Upper lobe of left lung (tissue), 6 donors: ENCODE data around the gene CATSPER1. TPM values are rescaled to one million over a fixed set of nuclear protein-coding genes. Genes with fewer than 3 reads are reported as not detected.
A peak's percentile ranks its signal among the peaks of the same experiment; 100 is the strongest.

ENCODE experiments used
- ATAC-seq, 2 donors: fragments of 200-7000 bp; cut with Tn5 transposase; one replicate each; pipeline ENCODE4 v1.9.1; 2022; ENCODE audit warnings: mild to moderate bottlenecking in 2 of 2, moderate library complexity in 2 of 2; ENCODE audit not compliant: low FRiP score in 2 of 2
- DNase-seq, 2 donors: peaks; one replicate each; pipeline ENCODE4 v3.0.0-alpha.2; 2019 to 2020
- H3K27ac ChIP-seq, 4 donors: fragments of 200-600 bp; sonication (generic); one replicate each; pipeline ENCODE4 v1.5.1; 2016 to 2019
- H3K27me3 ChIP-seq, 4 donors: fragments of 200-600 bp; sonication (generic); one replicate each; pipeline ENCODE4 v1.5.1; 2017 to 2019
- H3K36me3 ChIP-seq, 4 donors: fragments of 200-600 bp; sonication (generic); one replicate each; pipeline ENCODE4 v1.5.1; 2016 to 2019
- H3K4me1 ChIP-seq, 4 donors: fragments of 200-600 bp; sonication (generic); one replicate each; pipeline ENCODE4 v1.5.1; 2018 to 2019
- H3K4me3 ChIP-seq, 4 donors: fragments of 200-600 bp; sonication (generic); one replicate each; pipeline ENCODE4 v1.5.1; 2017 to 2019; ENCODE audit warnings: mild to moderate bottlenecking in 2 of 4, moderate library complexity in 1 of 4
- H3K9me3 ChIP-seq, 4 donors: fragments of 200-600 bp; sonication (generic); one replicate each; pipeline ENCODE4 v1.5.1; 2018 to 2019
- EP300 ChIP-seq, 4 donors: sonication (generic); formaldehyde crosslinking; IDR thresholded peaks; one replicate each; pipeline ENCODE4 v1.5.1; 2017; ENCODE audit warnings: antibody characterized with exemption in 4 of 4, control low read depth in 2 of 4
- POLR2A ChIP-seq, 4 donors: fragments of 450-650 bp; IDR thresholded peaks; one replicate each; pipeline ENCODE4 v1.5.1; 2016 to 2017; ENCODE audit warnings: antibody characterized with exemption in 4 of 4, mild to moderate bottlenecking in 2 of 4
- POLR2AphosphoS5 ChIP-seq, 2 donors: sonication (generic); formaldehyde crosslinking; IDR thresholded peaks; one replicate each; pipeline ENCODE4 v1.5.1; 2017; ENCODE audit warnings: antibody characterized with exemption in 2 of 2
- WGBS, 2 donors: methylation state at CpG; one replicate each; pipeline ENCODE4 v1.1.5; 2017 to 2018; 5-methylcytosine and 5-hydroxymethylcytosine counted together
- total RNA-seq, 6 donors: library from RNA; depleted of rRNA in 4 of 6; stranded (reverse); fragments of >200 nt in 4 of 6; gene quantifications; one replicate each; pipeline versions ENCODE4 v1.1.0 to v1.2.1, GENCODE V29; 2016 to 2021
- TF ChIP-seq, protein P1 (sequence below), 6 experiments: fragments of 450-650 bp in 4 of 6; fragments of 200-600 bp in 2 of 6; sonication (generic) in 2 of 6; IDR thresholded peaks; one replicate each; pipeline ENCODE4 v1.5.1; 2016 to 2019; ENCODE audit warnings: antibody characterized with exemption in 6 of 6
- donor health status: DM: no; HTN: no; CAD: no; lungs with moderate emphysema.
- donor health status: DM: no; HTN: yes; CAD: no; lungs with severe emphysema.

The CATSPER1 gene
- total RNA-seq, 6 donors from 2014 or later, result 0.79 to 6.1 (median 3.0) TPM; not detected in 1

DNA sequence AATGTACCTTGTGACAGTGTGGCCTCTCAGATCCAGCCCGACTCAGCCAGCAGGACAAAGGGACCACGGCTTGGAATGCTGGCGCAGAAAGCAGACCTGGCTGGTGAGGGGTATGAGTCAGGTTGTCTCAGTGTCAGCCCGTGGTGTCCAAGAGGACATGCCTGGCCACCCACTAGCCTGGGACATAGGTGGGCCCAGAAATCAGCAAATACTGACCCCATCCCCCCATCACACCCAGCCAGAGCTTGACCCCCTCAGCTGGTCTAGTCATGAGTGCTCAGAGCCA, 19.4 kb downstream of the CATSPER1 start:
- DNase-seq, result no peak
- no peak overlapping the region for H3K4me3 ChIP-seq
- 77% methylated on average over 4 of the region's 4 CpGs; no CpG with 5 or more reads in 1 of the 2 donors for WGBS, 2 donors
- peaks cover 0 to 18% (median 8%) of the 10 kb centered on the region in 4 donors for H3K36me3 ChIP-seq
- no peak for ATAC-seq
- TF ChIP-seq POLR2A (IDR thresholded peaks at IDR 0.05), result no peak
- no peak for TF ChIP-seq POLR2AphosphoS5 (IDR thresholded peaks at IDR 0.05)
- TF ChIP-seq, protein P1, sequence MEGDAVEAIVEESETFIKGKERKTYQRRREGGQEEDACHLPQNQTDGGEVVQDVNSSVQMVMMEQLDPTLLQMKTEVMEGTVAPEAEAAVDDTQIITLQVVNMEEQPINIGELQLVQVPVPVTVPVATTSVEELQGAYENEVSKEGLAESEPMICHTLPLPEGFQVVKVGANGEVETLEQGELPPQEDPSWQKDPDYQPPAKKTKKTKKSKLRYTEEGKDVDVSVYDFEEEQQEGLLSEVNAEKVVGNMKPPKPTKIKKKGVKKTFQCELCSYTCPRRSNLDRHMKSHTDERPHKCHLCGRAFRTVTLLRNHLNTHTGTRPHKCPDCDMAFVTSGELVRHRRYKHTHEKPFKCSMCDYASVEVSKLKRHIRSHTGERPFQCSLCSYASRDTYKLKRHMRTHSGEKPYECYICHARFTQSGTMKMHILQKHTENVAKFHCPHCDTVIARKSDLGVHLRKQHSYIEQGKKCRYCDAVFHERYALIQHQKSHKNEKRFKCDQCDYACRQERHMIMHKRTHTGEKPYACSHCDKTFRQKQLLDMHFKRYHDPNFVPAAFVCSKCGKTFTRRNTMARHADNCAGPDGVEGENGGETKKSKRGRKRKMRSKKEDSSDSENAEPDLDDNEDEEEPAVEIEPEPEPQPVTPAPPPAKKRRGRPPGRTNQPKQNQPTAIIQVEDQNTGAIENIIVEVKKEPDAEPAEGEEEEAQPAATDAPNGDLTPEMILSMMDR (IDR thresholded peaks at IDR 0.05), result no peak
- no peak for TF ChIP-seq EP300 (IDR thresholded peaks at IDR 0.05)
- H3K27me3 ChIP-seq, result peaks cover 0 to 7% (median 2%) of the 10 kb centered on the region in 4 donors
- no peak overlapping the region for H3K27ac ChIP-seq
- peaks cover 12 to 16% (median 13%) of the 10 kb centered on the region in 4 donors for H3K4me1 ChIP-seq
- no peaks in the 10 kb centered on the region for H3K9me3 ChIP-seq

DNA sequence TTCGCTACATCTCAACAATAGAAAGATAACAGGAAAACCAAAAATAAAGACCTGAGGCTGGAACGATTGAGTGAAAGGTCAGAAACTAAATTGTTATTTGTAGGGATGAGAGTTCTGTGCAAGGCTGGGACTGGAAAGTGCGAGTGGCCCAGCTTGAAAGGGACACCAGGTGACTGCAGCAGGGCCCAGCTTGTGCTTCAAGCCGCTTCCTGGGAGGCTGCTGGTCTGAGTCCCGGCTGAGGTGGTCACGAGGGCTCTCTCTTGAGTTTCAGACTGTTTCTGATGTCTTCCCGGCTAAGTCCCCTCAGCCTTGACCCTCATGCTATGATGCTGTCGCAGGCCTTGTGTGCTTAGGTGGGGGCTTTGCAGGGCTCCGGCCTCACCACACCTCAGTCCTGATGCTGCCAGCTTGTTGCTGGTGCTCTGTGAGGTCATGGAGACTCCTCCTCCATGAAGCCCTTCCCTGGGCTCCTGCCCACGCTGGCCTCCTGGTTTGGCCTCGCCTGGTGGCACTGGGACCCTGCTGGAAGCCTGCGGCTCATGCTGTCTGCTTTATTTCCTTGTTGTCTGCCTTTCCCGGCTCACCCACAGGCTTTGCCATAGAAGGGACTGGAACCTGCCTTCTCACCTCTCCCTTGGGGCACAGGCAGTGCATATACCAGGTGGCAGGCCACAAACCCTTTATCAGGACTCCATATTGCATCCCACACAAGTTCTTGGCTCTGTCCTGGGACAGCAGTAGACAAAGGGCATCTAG, 20.0 kb downstream of the CATSPER1 start:
- TF ChIP-seq EP300 (IDR thresholded peaks at IDR 0.05) (no peak), POLR2AphosphoS5 (IDR thresholded peaks at IDR 0.05) (no peak), POLR2A (IDR thresholded peaks at IDR 0.05) (no peak)
- TF ChIP-seq, protein P1 (IDR thresholded peaks at IDR 0.05), result no peak
- Histone ChIP-seq H3K27me3 (peaks cover 0 to 1% (median 0%) of the 10 kb centered on the region in 4 donors), H3K4me3 (no peak overlapping the region), H3K4me1 (peaks cover 9 to 12% (median 10%) of the 10 kb centered on the region in 4 donors), H3K9me3 (no peaks in the 10 kb centered on the region), H3K27ac (no peak overlapping the region), H3K36me3 (peaks cover 0 to 18% (median 8%) of the 10 kb centered on the region in 4 donors)
- DNase-seq (no peak), ATAC-seq (no peak)
- 86 to 90% methylated on average over 9 to 10 of the region's 13 CpGs for WGBS, 2 donors

DNA sequence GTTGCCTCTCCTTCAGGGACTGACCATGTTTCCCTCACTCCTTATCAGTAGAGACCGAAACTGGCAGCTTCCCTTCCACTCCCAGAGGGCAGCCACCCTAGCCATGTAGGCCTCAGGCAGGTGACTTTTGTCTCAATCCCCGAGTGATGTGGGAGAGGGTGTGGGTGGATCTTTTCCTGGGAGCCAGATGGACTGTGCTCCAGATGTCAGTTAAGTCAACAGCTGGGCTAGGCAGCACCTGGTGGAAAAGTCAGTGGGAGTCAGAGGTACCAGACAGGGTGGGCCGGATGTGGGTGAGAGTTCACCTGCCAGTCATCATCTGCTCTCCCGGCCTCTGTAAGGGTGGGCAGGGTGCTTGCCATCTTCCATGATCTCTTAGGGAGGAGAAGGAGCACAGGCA, 22.1 kb downstream of the CATSPER1 start:
- Histone ChIP-seq H3K4me3 (no peak overlapping the region), H3K9me3 (no peaks in the 10 kb centered on the region), H3K36me3 (peaks cover 9 to 30% (median 20%) of the 10 kb centered on the region in 4 donors), H3K4me1 (peaks cover 13 to 26% (median 24%) of the 10 kb centered on the region in 4 donors), H3K27me3 (no peaks in the 10 kb centered on the region), H3K27ac (peak overlapping the region in 1 of 4 donors; percentile 20)
- 79 to 91% methylated on average over 4 of the region's 4 CpGs for WGBS, 2 donors
- no peak for TF ChIP-seq EP300 (IDR thresholded peaks at IDR 0.05)
- TF ChIP-seq POLR2A (IDR thresholded peaks at IDR 0.05), result no peak
- TF ChIP-seq POLR2AphosphoS5 (IDR thresholded peaks at IDR 0.05), result no peak
- TF ChIP-seq, protein P1 (IDR thresholded peaks at IDR 0.05), result no peak
- no peak for ATAC-seq
- no peak for DNase-seq

- DNase-seq (no peak), ATAC-seq (no peak)
- peak overlapping the region; percentile 91 to 94 (median 94) for H3K27ac ChIP-seq
- WGBS, 2 donors, result 70 to 81% methylated on average over 6 of the region's 6 CpGs
- H3K27me3 ChIP-seq, result no peaks in the 10 kb centered on the region
- TF ChIP-seq, protein P1 (IDR thresholded peaks at IDR 0.05), result no peak
- TF ChIP-seq POLR2A (IDR thresholded peaks at IDR 0.05) (no peak), EP300 (IDR thresholded peaks at IDR 0.05) (no peak), POLR2AphosphoS5 (IDR thresholded peaks at IDR 0.05) (no peak)
- H3K4me1 ChIP-seq, result peaks cover 13 to 26% (median 24%) of the 10 kb centered on the region in 4 donors
- peaks cover 16 to 39% (median 29%) of the 10 kb centered on the region in 4 donors for H3K36me3 ChIP-seq
- peak overlapping the region in 3 of 4 donors; percentile 63 to 97 (median 89) for H3K4me3 ChIP-seq
- no peaks in the 10 kb centered on the region for H3K9me3 ChIP-seq
Observed at GRCh38 chr11:66003291-66003690, 23.0 kb downstream of the CATSPER1 start.
